Panc1 (cell line): ENCODE measurements around the gene TRAPPC6A. TPM values are rescaled to one million over a fixed set of nuclear protein-coding genes. Genes with fewer than 3 reads are reported as not detected.
"Not testable (repeated sequence)": the region's sequence is repeated elsewhere in the genome, so short reads cannot be mapped to it uniquely, and the experiment has no call there.

Source experiments
- ATAC-seq: fragments of 200-7000 bp; cut with Tn5 transposase; 2 replicates; pipeline ENCODE4 v1.9.1; 2020; ENCODE audit warnings: mild to moderate bottlenecking, moderate library complexity
- BruUV-seq: library from RNA; stranded (reverse); fragments of 400-500 nt; replicated peaks from 2 replicates; lab custom pipeline; 2021; lab: Mats Ljungman, UMichigan
- CTCF ChIA-PET: fragments of 300-600 bp; sonication (Branson Sonifier 250); formaldehyde crosslinking; loops from one replicate; lab custom pipeline; 2022; ENCODE audit warnings: antibody characterized with exemption; lab: Charles Lee
- POLR2A ChIA-PET: fragments of 300-600 bp; sonication (Branson Sonifier 250); formaldehyde crosslinking; loops from one replicate; lab custom pipeline; 2022; ENCODE audit warnings: antibody characterized with exemption; lab: Charles Lee
- DNase-seq: peaks from one replicate; pipeline ENCODE4 v3.0.0-alpha.2; 2010; ENCODE audit warnings: low read depth, low spot score
- H3K27ac ChIP-seq: 2 replicates; pipeline ENCODE4 v1.5.1; 2011; ENCODE audit warnings: mild to moderate bottlenecking, low read length, inconsistent platforms
- H3K27me3 ChIP-seq: fragments of 200-500 bp; sonication (Bioruptor generic); 2 replicates; pipeline ENCODE4 v1.6.0; 2014; ENCODE audit warnings: low read length, inconsistent platforms; ENCODE audit not compliant: control insufficient read depth, insufficient read depth
- H3K36me3 ChIP-seq: fragments of 200-500 bp; sonication (Bioruptor generic); 2 replicates; pipeline ENCODE4 v1.5.1; 2014; ENCODE audit warnings: inconsistent platforms, mild to moderate bottlenecking, low read length, moderate library complexity; ENCODE audit not compliant: control insufficient read depth, insufficient read depth
- H3K4me1 ChIP-seq: 2 replicates; pipeline ENCODE4 v1.5.1; 2011; ENCODE audit warnings: inconsistent platforms, mild to moderate bottlenecking, low read length, moderate library complexity; ENCODE audit not compliant: control insufficient read depth, insufficient read depth
- H3K4me3 ChIP-seq, 2 experiments: 2 replicates each; pipeline ENCODE4 v1.5.1; 2011 to 2012; ENCODE audit warnings: low read depth in 2 of 2, low read length in 2 of 2, mild to moderate bottlenecking in 2 of 2, inconsistent platforms in 1 of 2, moderate library complexity in 1 of 2
- H3K9me3 ChIP-seq: fragments of 200-500 bp; sonication (Bioruptor generic); 2 replicates; pipeline ENCODE4 v1.5.1; 2014; ENCODE audit warnings: low read depth, mild to moderate bottlenecking, inconsistent platforms, low read length, moderate library complexity; ENCODE audit not compliant: control insufficient read depth, insufficient read depth
- CTCF ChIP-seq: fragments of 450-650 bp; IDR thresholded peaks from 2 replicates; pipeline ENCODE4 v1.5.1; 2017; ENCODE audit warnings: mild to moderate bottlenecking
- POLR2AphosphoS5 ChIP-seq: IDR thresholded peaks from 2 replicates; pipeline ENCODE4 v1.6.1; 2012; ENCODE audit warnings: mild to moderate bottlenecking, low read depth, low read length, moderate library complexity
- REST ChIP-seq, 2 experiments: IDR thresholded peaks; 2 replicates each; pipeline ENCODE4 v1.6.1; 2011 to 2012; ENCODE audit warnings: low read depth in 2 of 2, control low read depth in 1 of 2, low read length in 1 of 2, mild to moderate bottlenecking in 1 of 2, moderate library complexity in 1 of 2; ENCODE audit not compliant: insufficient read depth in 1 of 2
- SIN3A ChIP-seq: IDR thresholded peaks from 2 replicates; pipeline ENCODE4 v1.6.1; 2012; ENCODE audit warnings: low read depth, mild to moderate bottlenecking, low read length, moderate library complexity, borderline replicate concordance; ENCODE audit not compliant: insufficient read depth
- TCF7L2 ChIP-seq: IDR thresholded peaks from 2 replicates; pipeline ENCODE4 v1.6.1; 2011; ENCODE audit warnings: mild to moderate bottlenecking, low read depth, low read length, inconsistent platforms
- in situ Hi-C: cut with HindIII; loops from 2 replicates; pipeline ENCODE4 v1.10.0; 2016; ENCODE audit warnings: low sequenced_read_pairs, low pct_unique_long_range_greater_than_20kb
- intact Hi-C: fragments of 100-400 bp; cut with micrococcal nuclease; formaldehyde crosslinking; loops from one replicate; pipeline ENCODE4 v1.10.0; 2022; ENCODE audit not compliant: unreplicated experiment
- total RNA-seq: library from RNA; stranded (reverse); gene quantifications from one replicate; pipeline ENCODE4 v1.2.1, GENCODE V29; 2021; ENCODE audit not compliant: unreplicated experiment

The TRAPPC6A gene
- total RNA-seq, 1 experiment from 2014 or later: 24.7 TPM

- ATAC-seq (no peak), DNase-seq (no peak)
- Histone ChIP-seq H3K27ac (no peak overlapping the region), H3K27me3 (no peaks in the 10 kb centered on the region), H3K9me3 (no peaks in the 10 kb centered on the region), H3K4me3 (no peak overlapping the region), H3K4me1 (peaks cover 4% of the 10 kb centered on the region; the same call in 1 of the 2 replicates), H3K36me3 (no peaks in the 10 kb centered on the region)
- TF ChIP-seq TCF7L2 (no peak), POLR2AphosphoS5 (no peak), SIN3A (no peak)
- intact Hi-C loops (no loop called here), in situ Hi-C loops (no loop called here)
- BruUV-seq: no TSS peak
- ChIA-PET POLR2A (no interaction called here), CTCF (no interaction called here)
Measured at GRCh38 chr19:45121827-45122345, 56.2 kb downstream of the TRAPPC6A start.

GRCh38 chr19:45119582-45119981, 58.5 kb downstream of the TRAPPC6A start:
- DNase-seq (no peak), ATAC-seq (no peak)
- no TSS peak for BruUV-seq
- ChIA-PET CTCF (no interaction called here), POLR2A (no interaction called here)
- Histone ChIP-seq H3K9me3 (no peaks in the 10 kb centered on the region), H3K27ac (no peak overlapping the region), H3K4me3 (no peak overlapping the region), H3K27me3 (no peaks in the 10 kb centered on the region), H3K4me1 (peaks cover 4% of the 10 kb centered on the region; the same call in 1 of the 2 replicates), H3K36me3 (no peaks in the 10 kb centered on the region)
- TF ChIP-seq TCF7L2: no peak
- TF ChIP-seq SIN3A: no peak
- no peak for TF ChIP-seq CTCF
- no peak for TF ChIP-seq POLR2AphosphoS5
- TF ChIP-seq REST (IDR thresholded peaks at IDR 0.05; ENCODE audit: insufficient read depth in 1 of 2, low read depth in 2 of 2, low read length in 1 of 2): no peak
- in situ Hi-C loops: no loop called here
- intact Hi-C loops: no loop called here

- H3K4me1 ChIP-seq, H3K27me3 ChIP-seq, POLR2A ChIA-PET, H3K36me3 ChIP-seq, in situ Hi-C loops, BruUV-seq, H3K4me3 ChIP-seq, intact Hi-C loops, ATAC-seq, DNase-seq, H3K9me3 ChIP-seq, H3K27ac ChIP-seq, CTCF ChIA-PET: not testable (repeated sequence)
Measured at GRCh38 chr19:45118591-45119355, 59.3 kb downstream of the TRAPPC6A start.
